HG02798 (cell line): ENCODE data around the gene B3GLCT.

Source experiments
- ATAC-seq: cut with Tn5 transposase; IDR thresholded peaks from one replicate; pipeline ENCODE4 v1.9.1; 2021; ENCODE audit warnings: mild to moderate bottlenecking; ENCODE audit not compliant: unreplicated experiment, poor library complexity

B3GLCT gene

DNA sequence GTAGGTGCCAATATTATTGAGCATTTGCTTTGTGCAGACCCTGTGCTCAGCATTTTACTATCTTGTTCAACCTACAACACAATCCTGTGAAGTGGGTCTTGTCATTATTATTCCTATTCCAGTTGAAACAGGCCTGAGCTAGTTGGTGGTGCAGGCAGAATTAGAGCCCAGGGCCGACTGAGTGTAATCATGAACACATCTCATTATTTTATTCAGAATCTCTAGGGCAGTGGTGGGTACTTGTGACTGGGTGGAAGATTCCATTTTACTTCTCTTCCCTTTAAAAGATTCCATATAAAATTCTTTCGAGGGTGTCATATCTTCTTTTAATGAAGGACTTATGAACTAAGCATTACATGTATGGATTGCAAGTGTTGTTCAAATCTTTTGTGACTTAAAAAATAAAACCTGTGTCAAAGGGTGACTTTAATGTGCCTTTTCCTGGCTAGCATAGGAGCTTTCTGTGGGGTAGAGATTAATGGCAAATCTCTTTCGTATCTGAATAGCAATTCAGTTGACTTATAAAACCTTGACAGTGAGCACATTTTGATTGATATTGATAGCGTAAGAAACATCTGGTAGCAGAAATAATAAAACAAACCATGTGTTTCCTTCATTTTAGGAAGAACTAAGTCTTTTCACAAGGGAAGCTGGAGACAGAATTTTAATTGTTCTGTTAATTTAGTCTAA, 20.3 kb downstream of the B3GLCT start:
- no peak for ATAC-seq

DNA sequence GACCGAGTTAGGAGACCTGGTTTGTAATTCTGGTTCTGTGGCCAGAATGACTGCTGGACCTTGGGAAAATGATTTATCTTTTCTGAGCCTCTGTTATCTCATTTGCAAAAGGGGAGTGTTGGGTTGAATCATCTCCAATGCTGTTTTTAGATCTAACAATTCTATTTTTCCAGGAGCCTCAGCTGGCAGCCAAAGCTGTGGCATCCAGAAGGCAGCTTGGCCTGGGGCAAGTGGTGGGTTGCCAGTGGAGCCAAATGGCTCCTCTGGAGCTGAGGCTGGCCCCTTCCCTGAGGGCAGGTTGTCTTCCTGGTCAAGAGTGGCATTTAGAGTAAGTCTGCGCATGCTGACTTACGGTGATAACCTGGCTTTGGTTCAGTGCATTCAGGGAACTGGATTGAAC, 21.3 kb downstream of the B3GLCT start:
- no peak for ATAC-seq

DNA sequence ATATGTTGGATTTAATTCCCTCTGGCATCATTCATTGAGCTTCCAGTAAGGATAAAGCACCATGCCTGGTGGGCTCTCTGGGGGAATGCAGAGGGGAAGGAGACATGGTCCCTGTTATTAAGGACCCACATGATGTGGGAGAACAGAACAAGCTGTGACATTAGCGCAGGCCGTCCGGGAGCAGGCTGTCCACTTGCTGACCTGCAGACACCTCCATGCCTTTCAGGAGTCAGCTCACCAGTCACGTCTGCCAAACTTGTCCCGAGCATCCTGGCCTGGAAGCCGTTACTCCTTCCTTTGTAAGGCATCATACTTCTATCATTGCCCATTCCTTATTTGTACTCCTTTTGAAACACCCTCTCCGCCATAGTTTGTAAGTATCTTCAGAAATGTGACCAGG, 23.4 kb downstream of the B3GLCT start:
- ATAC-seq = no peak

DNA sequence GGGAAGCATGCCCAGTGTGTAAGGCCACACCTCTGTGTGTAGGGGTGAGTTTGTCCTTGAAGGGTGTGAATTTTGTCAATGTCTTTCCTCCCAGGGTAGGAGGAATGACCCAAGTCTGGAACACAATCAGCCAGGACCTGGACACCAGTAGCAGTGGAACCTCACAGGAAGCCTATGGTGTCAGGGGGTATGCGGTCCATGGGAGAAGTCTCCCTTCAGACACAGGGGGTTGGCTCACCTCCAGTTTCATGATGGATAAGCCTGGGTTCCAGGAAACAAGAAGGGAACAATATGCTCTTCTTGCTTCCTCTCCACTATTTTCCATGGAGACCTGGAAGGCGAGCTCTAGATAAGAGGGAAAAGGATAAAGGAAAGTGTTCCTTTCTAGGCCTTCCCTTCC, 23.9 kb downstream of the B3GLCT start:
- ATAC-seq = no peak

DNA sequence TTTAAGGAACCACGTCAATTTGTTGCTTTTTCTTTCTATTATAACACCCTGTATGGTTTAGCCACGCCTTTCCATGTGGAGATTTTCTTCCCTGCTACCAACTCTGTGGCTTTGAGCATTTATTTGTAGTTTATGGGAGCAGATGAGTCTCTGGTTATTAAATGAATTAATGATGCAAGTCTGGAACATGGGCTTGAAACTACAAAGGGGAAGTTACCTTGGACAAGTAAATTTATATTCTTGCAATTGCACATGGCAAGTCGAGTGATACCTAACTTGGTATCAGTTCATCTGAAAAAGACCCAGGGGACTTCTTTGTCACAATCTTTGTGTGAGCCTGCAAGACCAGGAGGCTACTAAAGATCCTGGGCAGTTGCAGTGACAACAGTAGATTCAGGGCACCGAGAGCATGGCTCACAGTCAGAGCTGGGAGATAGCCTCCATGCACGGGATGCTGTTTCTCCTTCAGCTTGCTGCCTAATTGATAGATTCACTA, 24.4 kb downstream of the B3GLCT start:
- ATAC-seq = no peak

DNA sequence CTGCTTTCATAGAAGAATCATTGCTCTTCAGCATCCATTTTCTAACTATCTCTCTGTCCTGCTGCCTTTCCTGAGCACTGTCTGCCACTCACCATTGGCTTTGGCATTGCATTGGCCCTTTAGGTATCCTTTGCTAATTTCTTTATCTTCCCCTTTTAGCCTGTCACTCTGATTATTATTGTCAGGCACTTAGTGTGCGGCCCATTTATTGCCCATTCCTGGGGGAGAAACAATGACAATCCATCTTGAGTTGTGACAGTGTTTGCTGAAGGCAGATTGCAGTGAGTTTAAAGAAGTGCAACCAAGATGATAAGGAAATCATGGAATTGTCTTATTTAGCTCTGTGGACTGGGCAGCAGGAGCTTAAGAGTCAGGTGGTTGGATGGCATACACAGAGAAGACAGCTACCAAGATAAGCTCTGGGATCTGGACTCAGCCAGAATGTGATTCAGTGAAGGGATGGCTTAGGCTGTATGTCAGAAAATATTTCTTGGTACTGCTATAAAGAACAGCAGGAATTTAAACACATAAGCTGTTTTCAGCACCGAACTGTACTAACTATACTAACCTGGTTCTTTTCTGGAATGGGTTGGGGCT, 25.3 kb downstream of the B3GLCT start:
- ATAC-seq = no peak

DNA sequence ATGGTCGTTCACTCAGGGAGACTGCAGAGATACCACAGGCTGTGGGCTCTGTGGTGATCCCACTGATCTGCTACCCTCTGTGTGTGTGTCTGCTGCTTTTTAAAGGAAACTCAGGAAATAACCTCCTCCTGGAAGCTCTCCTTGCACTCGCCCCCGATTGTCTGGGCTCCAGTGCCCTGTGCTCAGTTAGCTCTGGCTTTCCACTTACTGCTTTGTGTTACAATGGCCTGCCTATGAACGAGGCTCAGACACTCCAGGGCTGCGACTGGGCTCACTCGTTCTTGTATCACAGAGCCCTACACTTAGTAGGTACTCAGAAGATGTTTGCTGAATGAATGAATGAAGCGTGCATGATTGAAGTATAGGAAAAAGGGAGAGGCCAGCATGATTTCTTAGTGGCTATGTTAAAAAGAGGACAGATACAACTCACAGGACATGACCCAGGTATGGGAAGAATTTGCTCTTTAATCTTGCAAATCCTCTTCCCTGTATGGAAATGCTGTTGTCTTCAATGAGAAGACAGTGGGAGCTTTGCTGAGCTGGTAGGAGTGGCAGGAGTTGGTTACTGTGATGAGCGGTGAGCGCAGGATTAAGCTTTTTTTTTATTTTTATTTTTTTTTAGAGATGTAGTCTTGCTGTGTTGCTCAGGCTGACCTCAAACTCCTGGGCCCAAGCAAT, 26.4 kb downstream of the B3GLCT start:
- ATAC-seq = no peak

DNA sequence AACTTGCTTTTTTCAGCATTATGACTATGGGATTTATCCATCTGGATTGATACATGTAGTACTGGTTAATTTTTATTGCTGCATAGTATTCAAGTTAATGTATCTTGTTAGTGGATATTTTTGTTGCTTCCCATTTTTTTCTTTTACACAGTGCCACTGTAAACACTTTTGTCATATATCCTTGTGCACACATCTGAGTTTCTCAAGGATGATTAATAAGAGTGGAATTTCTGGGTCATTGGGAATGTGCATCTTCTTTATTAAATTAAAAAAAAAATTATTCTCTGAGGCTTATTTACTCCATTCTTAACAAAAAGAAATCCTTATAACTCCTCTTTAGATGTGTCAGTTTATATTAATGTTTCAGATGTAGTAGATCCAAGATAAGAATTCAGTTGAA, 27.3 kb downstream of the B3GLCT start:
- no peak for ATAC-seq

DNA sequence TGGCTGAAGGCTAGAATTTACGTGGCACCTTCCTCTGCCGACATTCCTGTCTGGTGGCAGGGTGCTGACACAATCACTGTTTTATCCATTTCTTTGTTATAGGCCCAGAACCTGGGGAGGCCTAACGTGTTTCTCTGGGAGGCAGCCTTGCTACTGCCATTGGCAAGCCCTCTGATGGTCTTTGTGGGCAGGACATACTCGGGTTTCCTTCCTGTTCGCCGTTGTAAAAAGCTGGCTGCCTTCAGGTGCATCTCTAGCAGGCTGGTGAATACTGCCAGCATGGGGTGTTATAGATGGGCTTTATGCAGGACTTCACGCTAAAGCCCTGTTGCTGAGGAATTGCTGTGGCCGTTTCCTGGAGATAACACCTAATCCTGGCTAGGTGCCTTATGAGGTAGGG, 28.1 kb downstream of the B3GLCT start:
- ATAC-seq = no peak

DNA sequence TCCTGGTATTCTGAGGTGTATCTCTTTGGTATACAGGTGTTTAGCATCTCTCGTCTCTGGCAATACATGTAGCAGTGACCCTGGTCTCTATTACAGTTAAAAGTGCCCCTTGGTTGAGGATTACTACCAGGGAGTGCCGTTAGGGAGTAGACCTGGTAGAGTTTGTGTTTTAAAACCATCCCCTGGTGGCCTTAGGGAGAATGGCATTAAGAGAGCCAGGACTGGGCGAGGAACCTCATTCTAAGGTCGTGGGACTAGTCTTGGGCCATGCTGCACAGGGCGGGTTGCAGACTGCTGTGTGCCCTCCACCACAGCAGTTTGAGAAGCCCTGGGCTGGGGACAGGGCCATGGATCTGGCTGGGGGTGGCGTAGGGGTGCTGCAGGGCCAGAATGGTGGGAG, 35.0 kb downstream of the B3GLCT start:
- no peak for ATAC-seq

DNA sequence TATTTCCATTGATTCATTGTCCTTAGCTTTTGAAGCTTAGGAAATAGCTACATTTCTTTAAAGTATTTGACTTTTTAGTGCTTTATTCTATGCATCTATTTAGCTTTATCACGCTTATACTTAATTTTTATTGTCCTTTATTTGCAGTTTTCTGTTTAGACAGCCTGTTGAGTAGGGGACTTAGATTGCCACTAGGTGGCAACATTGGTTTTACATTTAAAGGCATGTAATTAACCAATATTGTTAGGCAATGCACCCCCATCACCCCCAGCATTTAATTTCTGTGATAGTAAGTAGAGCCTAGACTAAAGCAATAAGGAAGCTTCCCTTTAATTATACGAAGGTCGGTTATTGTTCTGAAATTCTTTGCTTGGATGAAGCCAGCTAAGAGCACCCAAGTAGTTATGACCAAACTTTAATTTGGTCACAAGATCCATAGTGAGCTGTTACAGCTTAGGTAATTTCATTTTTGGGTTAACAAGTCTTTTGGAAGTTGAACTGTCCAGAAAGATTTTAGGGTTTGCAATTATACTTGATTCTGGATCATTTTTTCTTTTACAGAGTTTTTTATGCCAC, 36.5 kb downstream of the B3GLCT start:
- ATAC-seq = no peak

DNA sequence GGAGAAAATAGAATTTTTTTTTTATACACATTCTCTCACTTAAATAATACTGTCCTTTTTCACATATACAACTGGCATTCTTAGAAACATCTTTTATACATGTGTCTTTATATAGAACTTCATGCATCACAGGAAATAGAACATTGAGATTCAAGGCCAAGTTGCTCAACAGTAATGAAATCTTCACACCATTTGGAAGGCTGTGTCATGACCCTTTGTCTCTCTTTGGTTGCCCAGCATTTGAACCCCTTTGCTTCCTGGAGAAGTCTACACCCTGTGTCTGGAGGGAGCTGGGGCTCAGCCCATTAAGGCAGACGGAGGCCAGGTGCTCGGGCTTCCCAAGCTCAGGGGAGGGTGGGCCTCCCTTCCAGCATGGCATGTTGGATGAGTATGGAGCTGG, 41.1 kb downstream of the B3GLCT start:
- no peak for ATAC-seq

DNA sequence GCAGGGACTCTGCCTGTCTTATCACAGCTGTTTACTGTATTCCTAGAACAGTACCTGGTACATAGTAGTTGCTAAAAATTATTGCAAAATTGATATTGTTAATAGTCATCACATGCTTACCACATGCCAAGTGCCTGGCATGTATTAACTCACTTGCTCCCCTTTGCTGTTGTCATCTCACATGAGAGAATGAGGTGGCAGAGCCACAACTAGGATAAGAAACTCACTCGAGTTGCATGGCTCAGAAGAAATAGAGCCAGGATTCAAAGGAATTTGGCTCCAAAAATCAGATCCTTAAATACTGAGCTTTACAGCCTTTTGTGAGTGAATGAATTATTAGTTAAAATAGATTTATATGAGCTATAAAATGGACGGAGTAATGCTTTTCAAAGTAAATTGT, 42.6 kb downstream of the B3GLCT start:
- no peak for ATAC-seq

DNA sequence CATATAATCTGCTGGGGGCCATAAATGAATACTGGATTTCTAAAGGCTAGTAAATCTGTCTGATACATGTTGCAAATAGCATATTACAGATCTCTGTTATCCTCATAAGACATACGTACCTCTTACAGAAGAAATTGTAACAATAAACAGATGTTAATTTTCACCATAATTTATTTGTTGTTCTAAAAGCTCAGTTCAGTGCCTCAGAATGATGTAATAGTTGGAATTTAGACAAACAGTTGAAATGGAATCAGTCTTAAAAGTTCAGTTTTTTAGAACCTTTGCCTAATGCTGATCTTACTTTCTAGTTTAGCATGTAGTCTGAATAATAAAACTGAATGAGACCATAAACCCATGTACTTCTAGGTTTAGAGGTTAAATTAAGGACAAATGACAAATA, 43.1 kb downstream of the B3GLCT start:
- ATAC-seq = no peak

DNA sequence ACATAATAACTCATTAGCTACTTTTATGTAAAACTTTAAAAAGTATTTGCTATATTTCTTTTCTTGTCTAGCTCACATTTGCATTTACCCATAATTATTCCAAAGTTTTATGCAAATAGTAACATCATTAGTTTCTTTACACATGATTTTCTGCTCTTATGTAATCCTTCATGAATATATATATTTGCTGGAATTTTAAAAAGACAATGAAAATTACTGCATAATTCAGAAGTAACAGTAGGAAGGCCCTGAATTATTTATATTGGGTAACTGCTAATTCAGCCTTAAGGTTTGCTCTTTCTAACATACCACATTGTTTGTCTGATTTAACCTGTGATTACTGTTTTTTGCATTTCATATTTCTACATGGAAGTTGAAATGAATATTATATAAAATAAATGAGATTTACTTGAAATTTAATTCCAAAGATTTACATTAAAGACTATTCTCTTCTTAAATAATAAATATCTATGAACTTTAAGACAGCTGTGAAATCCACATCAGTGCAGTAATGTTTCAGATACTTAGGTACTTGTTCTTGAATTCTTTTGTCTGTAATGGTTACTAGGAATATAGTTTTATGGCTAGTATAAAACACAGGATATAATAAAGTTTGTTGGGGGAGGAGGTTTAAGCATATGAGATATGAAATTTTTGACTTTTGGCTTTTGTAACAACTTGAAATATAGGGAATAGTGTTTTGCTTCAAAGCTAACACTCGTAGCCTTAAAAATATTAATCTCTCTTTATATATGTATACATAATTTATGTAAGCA, 46.0 kb downstream of the B3GLCT start:
- no peak for ATAC-seq

DNA sequence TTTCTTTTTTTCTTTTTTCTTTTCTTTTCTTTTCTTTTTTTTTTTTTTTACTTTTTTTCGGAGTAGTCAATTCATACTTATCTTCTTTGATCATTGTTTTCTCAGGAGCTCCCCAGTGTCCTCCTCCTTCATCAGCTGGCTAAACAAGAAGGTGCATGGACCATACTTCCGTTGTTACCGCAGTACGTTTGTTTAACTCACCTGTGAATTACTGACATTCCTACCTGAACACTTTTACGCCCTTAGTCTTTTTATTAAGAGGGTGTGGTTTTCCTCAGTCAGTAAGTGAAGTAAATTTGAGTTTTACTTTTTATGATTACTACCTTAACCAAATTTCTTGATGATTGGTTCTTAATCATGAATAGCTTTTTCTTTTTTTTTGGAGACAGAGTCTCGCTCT, 47.1 kb downstream of the B3GLCT start:
- ATAC-seq = no peak

DNA sequence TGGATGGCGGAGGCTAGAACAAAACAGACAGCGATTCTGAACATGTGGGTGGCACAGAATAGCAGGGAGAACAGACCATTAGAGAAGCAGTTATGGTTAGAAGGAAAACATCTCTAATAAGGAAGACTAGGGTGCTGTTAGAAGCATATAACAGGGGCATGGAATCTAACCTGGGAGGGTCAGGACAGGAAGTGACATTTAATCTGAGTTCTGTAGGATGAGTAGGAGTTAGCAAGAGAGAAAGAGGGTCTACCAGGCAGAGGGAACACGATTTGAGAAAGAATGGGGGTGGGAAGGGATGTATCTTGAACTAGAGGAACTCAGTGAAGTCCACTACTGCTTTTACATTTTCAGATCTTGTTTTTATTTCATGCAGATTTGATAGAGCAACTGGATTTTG, 48.6 kb downstream of the B3GLCT start:
- no peak for ATAC-seq

DNA sequence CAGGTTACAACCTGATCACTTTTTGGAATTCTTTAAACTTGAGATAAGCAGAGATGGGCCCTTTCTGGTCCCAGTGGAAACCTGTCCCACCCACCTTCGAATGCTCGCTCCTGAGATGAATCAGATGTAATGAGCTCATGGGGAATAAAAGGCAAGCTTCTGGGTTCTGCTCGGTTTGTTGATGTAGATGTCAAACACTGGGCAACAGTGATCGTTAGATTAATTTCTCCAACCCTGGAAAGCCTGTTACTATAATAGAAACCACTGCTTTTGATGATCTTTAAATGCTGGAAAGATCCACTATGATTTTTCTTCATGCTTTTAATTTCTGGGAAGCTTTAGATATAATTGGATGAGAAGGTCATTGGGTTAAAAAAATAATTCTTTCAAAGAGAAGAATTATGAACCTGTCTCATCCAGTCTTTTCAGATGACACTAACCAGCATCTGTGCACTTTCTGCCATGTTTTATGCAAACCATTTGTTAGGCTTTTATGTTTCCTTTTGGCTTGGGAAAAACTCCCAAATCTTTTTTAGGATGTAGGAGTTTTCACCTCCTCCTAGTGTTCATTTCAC, 49.3 kb downstream of the B3GLCT start:
- ATAC-seq = no peak

DNA sequence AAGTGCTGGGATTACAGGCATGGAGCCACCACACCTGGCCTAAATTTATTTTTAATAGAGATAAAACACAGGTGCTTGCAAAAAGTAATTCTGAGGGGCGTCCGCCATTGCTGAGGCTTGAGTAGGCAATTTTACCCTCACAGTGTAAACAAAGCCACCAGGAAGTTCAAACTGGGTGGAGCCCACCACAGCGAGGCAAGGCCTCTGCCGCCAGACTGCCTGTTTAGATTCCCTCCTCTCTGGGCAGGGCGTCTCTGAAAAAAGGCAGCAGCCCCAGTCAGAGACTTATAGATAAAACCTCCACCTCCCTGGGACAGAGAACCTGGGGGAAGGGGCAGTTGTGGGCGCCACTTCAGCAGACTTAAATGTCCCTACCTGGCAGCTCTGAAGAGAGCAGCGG, 50.7 kb downstream of the B3GLCT start:
- no peak for ATAC-seq

DNA sequence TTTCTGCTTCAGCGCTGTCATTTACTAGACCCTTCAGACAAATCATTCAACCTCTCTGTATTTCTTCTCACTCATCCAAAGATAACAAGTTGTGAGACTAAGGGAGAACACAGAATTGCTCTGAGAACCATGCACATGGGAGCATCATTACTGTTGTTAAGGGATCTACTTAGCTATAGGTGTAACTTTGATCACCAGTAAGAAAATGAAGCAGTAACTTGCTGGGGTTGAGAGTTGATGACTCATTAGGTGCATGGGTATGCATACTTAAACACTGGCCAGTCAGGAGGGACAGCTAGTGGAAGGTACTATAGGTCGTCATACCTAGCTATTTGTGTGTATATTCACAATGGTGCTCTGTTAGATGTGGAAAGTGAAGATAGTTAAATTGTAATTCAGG, 61.5 kb downstream of the B3GLCT start:
- no peak for ATAC-seq
